AG04449 (cell line): ENCODE data around the gene SLC52A3.

Source experiments
- CTCF ChIA-PET: fragments of 350-600 bp; formaldehyde crosslinking; extraction: SDS; loops from one replicate; lab custom pipeline; 2021; ENCODE audit warnings: antibody characterized with exemption; lab: Yijun Ruan, JAX
- POLR2A ChIA-PET: fragments of 400-600, 350-600 bp; formaldehyde crosslinking; extraction: SDS; loops from one replicate; lab custom pipeline; 2020; ENCODE audit warnings: antibody characterized with exemption, inconsistent platforms; lab: Yijun Ruan, JAX
- DNase-seq: peaks from one replicate; pipeline ENCODE4 v3.0.0-alpha.2; 2010; ENCODE audit warnings: low read depth, low spot score
- H3K4me3 ChIP-seq: 2 replicates; pipeline ENCODE4 v1.5.1; 2011; ENCODE audit warnings: low read depth, mild to moderate bottlenecking, control low read depth, low read length
- TF ChIP-seq, protein P1 (sequence below): IDR thresholded peaks from one replicate; pipeline ENCODE4 v1.5.1; 2011; ENCODE audit warnings: mild to moderate bottlenecking, moderate library complexity, low read length, control low read depth, inconsistent platforms; ENCODE audit not compliant: insufficient read depth; ENCODE audit errors: missing control alignments

The SLC52A3 gene

GRCh38 chr20:779771-780170 lies 11.5 kb upstream of the SLC52A3 start:
- H3K4me3 ChIP-seq = no peak overlapping the region
- DNase-seq = no peak
- ChIA-PET CTCF (no interaction called here), POLR2A (no interaction called here)
- TF ChIP-seq, protein P1, sequence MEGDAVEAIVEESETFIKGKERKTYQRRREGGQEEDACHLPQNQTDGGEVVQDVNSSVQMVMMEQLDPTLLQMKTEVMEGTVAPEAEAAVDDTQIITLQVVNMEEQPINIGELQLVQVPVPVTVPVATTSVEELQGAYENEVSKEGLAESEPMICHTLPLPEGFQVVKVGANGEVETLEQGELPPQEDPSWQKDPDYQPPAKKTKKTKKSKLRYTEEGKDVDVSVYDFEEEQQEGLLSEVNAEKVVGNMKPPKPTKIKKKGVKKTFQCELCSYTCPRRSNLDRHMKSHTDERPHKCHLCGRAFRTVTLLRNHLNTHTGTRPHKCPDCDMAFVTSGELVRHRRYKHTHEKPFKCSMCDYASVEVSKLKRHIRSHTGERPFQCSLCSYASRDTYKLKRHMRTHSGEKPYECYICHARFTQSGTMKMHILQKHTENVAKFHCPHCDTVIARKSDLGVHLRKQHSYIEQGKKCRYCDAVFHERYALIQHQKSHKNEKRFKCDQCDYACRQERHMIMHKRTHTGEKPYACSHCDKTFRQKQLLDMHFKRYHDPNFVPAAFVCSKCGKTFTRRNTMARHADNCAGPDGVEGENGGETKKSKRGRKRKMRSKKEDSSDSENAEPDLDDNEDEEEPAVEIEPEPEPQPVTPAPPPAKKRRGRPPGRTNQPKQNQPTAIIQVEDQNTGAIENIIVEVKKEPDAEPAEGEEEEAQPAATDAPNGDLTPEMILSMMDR = no peak

DNA sequence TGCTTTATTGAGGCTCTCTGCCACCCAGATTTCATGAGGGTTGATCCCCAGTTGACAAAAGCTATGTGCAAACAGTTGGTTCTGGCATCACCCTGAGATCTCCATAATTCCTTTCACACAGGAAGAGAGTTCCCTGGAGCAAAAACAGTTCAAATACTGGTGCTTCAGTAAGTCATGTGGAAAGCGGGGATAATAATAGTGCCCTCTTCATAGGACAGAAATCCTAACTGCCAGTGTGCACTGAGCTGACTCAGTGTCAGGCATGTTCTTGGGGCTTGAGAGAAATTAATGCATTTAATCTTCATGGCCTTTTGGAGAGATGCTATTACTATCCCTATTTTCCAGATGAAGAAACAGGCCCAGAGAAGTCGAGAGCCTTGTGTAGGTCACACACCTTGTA lies 7.9 kb upstream of the SLC52A3 start:
- TF ChIP-seq, protein P1 = no peak
- DNase-seq = no peak
- no peak overlapping the region for H3K4me3 ChIP-seq
- ChIA-PET POLR2A (no interaction called here), CTCF (no interaction called here)

- no peak overlapping the region for H3K4me3 ChIP-seq
- ChIA-PET POLR2A (no interaction called here), CTCF (no interaction called here)
- TF ChIP-seq, protein P1 = no peak
- no peak for DNase-seq
These were observed 7.4 kb upstream of the SLC52A3 start for GRCh38 chr20:775679-776135.

DNA sequence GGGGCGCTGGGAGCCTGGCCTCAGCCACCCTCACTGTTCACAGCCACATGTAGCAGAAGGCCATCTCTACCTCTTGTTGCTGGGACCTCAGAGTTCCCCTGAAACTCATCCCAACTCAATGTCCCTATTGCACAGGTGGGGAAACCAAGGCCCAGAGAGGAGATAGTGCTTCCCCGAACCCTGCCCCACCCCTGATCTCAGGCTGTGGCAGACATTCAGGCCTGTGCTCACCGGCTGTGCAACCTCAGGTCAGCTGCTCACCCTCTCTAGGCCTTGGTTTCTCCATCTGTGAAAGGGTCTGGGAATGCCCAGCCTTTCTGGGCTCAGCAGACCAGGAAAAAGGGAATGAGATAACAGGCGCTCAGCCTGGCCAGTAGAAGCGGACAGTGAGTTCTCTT lies 6.4 kb upstream of the SLC52A3 start:
- no peak overlapping the region for H3K4me3 ChIP-seq
- POLR2A ChIA-PET = interaction anchor here (0.6 kb wide), 2 partner anchors 72 to 381 kb away, joined by 3 read pairs; no protein-coding TSS in a partner anchor
- CTCF ChIA-PET = no interaction called here
- TF ChIP-seq, protein P1 = no peak
- DNase-seq = no peak

GRCh38 chr20:774016-774659 lies 5.8 kb upstream of the SLC52A3 start:
- H3K4me3 ChIP-seq = no peak overlapping the region
- TF ChIP-seq, protein P1 = no peak
- ChIA-PET POLR2A (interaction anchor here (0.6 kb wide), 1 partner anchor 73 kb away, joined by 3 read pairs; no protein-coding TSS in a partner anchor), CTCF (no interaction called here)
- DNase-seq = no peak

DNA sequence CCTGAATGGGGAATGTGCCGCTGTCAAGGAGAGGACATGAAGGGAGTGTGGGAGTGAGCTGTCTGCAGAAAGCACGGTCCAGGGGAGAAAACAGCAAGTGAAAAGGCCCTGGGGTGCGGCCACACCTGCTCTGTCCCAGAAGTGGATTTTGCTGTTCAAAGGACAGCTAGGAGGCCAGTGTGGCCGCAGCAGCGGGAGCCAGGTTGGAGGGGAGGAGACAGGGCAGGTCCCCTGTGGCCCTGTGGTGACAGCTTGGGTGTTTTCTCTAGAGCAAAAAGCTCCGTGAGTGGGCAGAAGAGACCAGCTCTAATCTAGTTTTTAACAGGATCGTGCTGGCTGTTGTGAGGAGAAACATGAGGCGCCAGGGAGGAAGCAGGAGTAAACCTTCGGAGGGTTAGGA lies 4.5 kb upstream of the SLC52A3 start:
- DNase-seq = no peak
- no peak overlapping the region for H3K4me3 ChIP-seq
- CTCF ChIA-PET = interaction anchor here (0.9 to 1.3 kb wide), 2 partner anchors 10 to 12 kb away, joined by 3 to 4 read pairs; no protein-coding TSS in a partner anchor
- POLR2A ChIA-PET = no interaction called here
- TF ChIP-seq, protein P1 = no peak
